Sigmoid colon (tissue), 7 donors: ENCODE results near the gene BHMT2. TPM values are rescaled to one million over a fixed set of nuclear protein-coding genes. Genes with fewer than 3 reads are reported as not detected.

Experiments used
- DNase-seq: peaks from one replicate; pipeline ENCODE4 v3.0.0-alpha.2; 2019
- H3K27ac ChIP-seq, 4 donors: fragments of 200-600 bp; sonication (generic); one replicate each; pipeline ENCODE4 v1.5.1; 2016 to 2019; ENCODE audit warnings: mild to moderate bottlenecking in 1 of 4
- H3K27me3 ChIP-seq, 3 donors: fragments of 200-600 bp; sonication (generic); one replicate each; pipeline ENCODE4 v1.5.1; 2019; ENCODE audit warnings: mild to moderate bottlenecking in 1 of 3
- H3K36me3 ChIP-seq, 4 donors: fragments of 200-600 bp; sonication (generic); one replicate each; pipeline ENCODE4 v1.5.1; 2016 to 2019
- H3K4me1 ChIP-seq, 4 donors: fragments of 200-600 bp; sonication (generic); one replicate each; pipeline ENCODE4 v1.5.1; 2017 to 2019
- H3K4me3 ChIP-seq, 4 donors: fragments of 200-600 bp; sonication (generic); one replicate each; pipeline ENCODE4 v1.5.1; 2017 to 2019; ENCODE audit warnings: mild to moderate bottlenecking in 2 of 4, moderate library complexity in 1 of 4
- H3K9me3 ChIP-seq, 4 donors: fragments of 200-600 bp in 3 of 4; sonication (generic) in 3 of 4; one replicate each; pipeline versions ENCODE4 v1.5.1 to v1.6.1; 2013 to 2019
- EP300 ChIP-seq, 4 donors: sonication (generic); formaldehyde crosslinking; IDR thresholded peaks; one replicate each; pipeline ENCODE4 v1.6.1; 2017; ENCODE audit warnings: antibody characterized with exemption in 4 of 4
- POLR2A ChIP-seq, 2 donors: fragments of 450-650 bp; IDR thresholded peaks; one replicate each; pipeline ENCODE4 v1.6.1; 2016; ENCODE audit warnings: antibody characterized with exemption in 2 of 2, mild to moderate bottlenecking in 2 of 2, moderate library complexity in 2 of 2
- POLR2AphosphoS5 ChIP-seq, 4 donors: sonication (generic); formaldehyde crosslinking; IDR thresholded peaks; one replicate each; pipeline ENCODE4 v1.6.1; 2017; ENCODE audit warnings: antibody characterized with exemption in 4 of 4
- WGBS, 2 donors: extraction: QIAGEN DNeasy Blood & Tissue Kit; methylation state at CpG; one replicate each; pipeline ENCODE4 v1.1.7; 2013; 5-methylcytosine and 5-hydroxymethylcytosine counted together
- intact Hi-C: fragments of 100-400 bp; cut with DNase I; formaldehyde crosslinking; loops from one replicate; pipeline ENCODE4 v1.15.1; 2023
- polyA plus RNA-seq, 3 donors: library from polyadenylated mRNA; stranded (reverse); fragments of 200-250 nt; gene quantifications; one replicate each; pipeline ENCODE4 v1.2.3, GENCODE V29; 2013
- total RNA-seq, 4 donors: library from RNA; depleted of rRNA; stranded (reverse); fragments of >200 nt; gene quantifications; one replicate each; pipeline ENCODE4 v1.1.0, GENCODE V29; 2016
- TF ChIP-seq, protein P1 (sequence below), 4 experiments: fragments of 450-650 bp in 3 of 4; fragments of 200-600 bp in 1 of 4; IDR thresholded peaks; one replicate each; pipeline ENCODE4 v1.5.1; 2016 to 2019; ENCODE audit warnings: antibody characterized with exemption in 4 of 4, mild to moderate bottlenecking in 3 of 4, moderate library complexity in 2 of 4
- donor health status: healthy with polysubstance abuse.
- donor health status: Bipolar disorder and iron deficiency.
- donor health status: healthy.

The BHMT2 gene
- total and polyA plus RNA-seq, 7 donors, result 0.86 to 37.5 (median 12.1) TPM

DNA sequence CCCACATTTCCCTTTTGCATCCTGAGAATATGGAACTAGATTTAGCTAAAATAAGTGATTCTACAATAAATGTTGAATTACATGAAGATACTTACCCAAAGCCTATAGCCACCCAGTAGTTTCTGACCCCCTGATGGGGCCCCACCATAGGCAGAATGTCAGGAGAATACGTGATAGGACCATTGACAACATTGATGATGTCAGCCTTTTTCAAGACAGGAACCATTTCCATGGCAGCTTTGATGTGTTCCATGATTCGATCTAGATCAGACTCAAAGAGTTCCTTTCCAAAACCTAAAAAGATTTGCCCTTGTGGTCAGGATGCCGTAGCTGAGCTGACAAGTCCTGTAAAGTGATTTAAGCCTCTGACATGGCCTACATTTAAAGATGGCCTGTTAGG, 27.4 kb upstream of the BHMT2 start:
- Histone ChIP-seq H3K27me3 (no peaks in the 10 kb centered on the region), H3K9me3 (peaks cover 0 to 2% (median 0%) of the 10 kb centered on the region in 4 donors), H3K4me3 (no peak overlapping the region), H3K4me1 (no peaks in the 10 kb centered on the region), H3K36me3 (no peaks in the 10 kb centered on the region), H3K27ac (no peak overlapping the region)
- intact Hi-C loops, result no loop called here
- no peak for DNase-seq
- TF ChIP-seq POLR2A (IDR thresholded peaks at IDR 0.05), result no peak
- no peak for TF ChIP-seq POLR2AphosphoS5 (IDR thresholded peaks at IDR 0.05)
- TF ChIP-seq, protein P1, sequence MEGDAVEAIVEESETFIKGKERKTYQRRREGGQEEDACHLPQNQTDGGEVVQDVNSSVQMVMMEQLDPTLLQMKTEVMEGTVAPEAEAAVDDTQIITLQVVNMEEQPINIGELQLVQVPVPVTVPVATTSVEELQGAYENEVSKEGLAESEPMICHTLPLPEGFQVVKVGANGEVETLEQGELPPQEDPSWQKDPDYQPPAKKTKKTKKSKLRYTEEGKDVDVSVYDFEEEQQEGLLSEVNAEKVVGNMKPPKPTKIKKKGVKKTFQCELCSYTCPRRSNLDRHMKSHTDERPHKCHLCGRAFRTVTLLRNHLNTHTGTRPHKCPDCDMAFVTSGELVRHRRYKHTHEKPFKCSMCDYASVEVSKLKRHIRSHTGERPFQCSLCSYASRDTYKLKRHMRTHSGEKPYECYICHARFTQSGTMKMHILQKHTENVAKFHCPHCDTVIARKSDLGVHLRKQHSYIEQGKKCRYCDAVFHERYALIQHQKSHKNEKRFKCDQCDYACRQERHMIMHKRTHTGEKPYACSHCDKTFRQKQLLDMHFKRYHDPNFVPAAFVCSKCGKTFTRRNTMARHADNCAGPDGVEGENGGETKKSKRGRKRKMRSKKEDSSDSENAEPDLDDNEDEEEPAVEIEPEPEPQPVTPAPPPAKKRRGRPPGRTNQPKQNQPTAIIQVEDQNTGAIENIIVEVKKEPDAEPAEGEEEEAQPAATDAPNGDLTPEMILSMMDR (IDR thresholded peaks at IDR 0.05), result no peak
- no peak for TF ChIP-seq EP300 (IDR thresholded peaks at IDR 0.05)
- 82 to 83% methylated on average over 3 of the region's 3 CpGs for WGBS, 2 donors

DNA sequence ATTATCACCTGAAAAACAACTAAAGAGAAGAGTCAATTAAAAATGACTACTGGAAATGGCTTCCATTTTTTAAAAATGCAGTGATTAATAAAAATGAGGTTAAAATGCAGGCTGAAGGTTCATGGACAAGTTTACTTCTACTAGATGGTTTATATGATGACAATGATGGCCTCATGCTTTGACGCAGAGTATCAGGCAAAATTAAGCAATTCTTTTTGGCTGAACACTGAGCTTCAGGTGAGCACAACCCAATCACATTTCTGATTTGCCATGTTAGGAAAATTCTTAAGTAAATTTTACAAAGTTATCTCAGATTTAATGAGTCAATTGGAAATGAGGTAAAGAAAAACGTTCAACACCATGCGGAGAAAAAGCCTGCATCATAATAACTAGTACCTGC, 22.4 kb upstream of the BHMT2 start:
- no peak overlapping the region for H3K4me3 ChIP-seq
- H3K27ac ChIP-seq, result no peak overlapping the region
- DNase-seq, result no peak
- no peaks in the 10 kb centered on the region for H3K4me1 ChIP-seq
- WGBS, 2 donors, result 91 to 97% methylated on average over 3 of the region's 3 CpGs
- no peaks in the 10 kb centered on the region for H3K27me3 ChIP-seq
- intact Hi-C loops, result no loop called here
- TF ChIP-seq POLR2A (IDR thresholded peaks at IDR 0.05) (no peak), EP300 (IDR thresholded peaks at IDR 0.05) (no peak), POLR2AphosphoS5 (IDR thresholded peaks at IDR 0.05) (no peak)
- TF ChIP-seq, protein P1 (IDR thresholded peaks at IDR 0.05), result no peak
- peaks cover 0 to 2% (median 0%) of the 10 kb centered on the region in 4 donors for H3K9me3 ChIP-seq
- no peaks in the 10 kb centered on the region for H3K36me3 ChIP-seq

DNA sequence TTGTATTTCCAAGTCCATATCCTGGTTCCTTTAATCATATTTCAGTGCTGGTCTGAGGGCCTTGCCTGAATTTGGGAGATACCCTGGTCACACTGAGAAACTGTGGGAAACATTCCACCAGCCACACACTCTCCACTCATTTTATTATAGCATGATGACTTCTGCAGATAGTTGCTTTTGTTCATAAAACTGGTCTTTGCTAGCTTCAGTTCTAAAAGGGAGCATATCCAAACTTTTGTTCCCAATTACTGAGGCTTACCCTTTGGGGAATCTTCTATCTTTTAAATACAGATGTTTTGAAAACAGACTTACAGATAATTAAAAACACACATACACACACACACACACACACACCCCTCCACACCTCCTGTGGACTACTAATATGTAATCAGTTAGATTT, 21.1 kb upstream of the BHMT2 start:
- Histone ChIP-seq H3K27ac (no peak overlapping the region), H3K4me3 (no peak overlapping the region), H3K27me3 (no peaks in the 10 kb centered on the region), H3K36me3 (no peaks in the 10 kb centered on the region), H3K9me3 (no peaks in the 10 kb centered on the region), H3K4me1 (no peaks in the 10 kb centered on the region)
- no peak for TF ChIP-seq POLR2A (IDR thresholded peaks at IDR 0.05)
- TF ChIP-seq, protein P1 (IDR thresholded peaks at IDR 0.05), result no peak
- no peak for TF ChIP-seq EP300 (IDR thresholded peaks at IDR 0.05)
- TF ChIP-seq POLR2AphosphoS5 (IDR thresholded peaks at IDR 0.05), result no peak
- intact Hi-C loops, result no loop called here
- DNase-seq, result no peak

DNA sequence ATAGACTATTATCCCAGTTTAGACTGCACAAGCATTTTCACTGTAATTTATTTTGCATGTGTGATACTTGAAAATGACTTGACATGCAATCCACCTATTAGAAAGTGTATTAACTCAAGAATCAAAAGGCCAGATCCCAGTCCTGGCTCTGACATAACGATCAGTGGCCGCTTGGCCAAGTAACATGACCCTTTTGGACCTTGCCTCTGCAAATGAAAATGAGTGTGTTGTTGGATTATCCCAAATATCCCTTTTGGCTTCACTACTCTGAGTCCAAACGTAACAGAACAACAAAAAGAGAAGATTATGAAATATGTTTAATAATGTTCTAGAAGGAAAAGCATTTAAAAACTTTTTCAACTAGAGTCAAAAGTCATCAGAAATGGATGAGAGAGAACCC, 19.1 kb upstream of the BHMT2 start:
- DNase-seq, result no peak
- intact Hi-C loops, result no loop called here
- Histone ChIP-seq H3K9me3 (no peaks in the 10 kb centered on the region), H3K36me3 (no peaks in the 10 kb centered on the region), H3K27me3 (no peaks in the 10 kb centered on the region), H3K4me1 (no peaks in the 10 kb centered on the region), H3K27ac (no peak overlapping the region), H3K4me3 (no peak overlapping the region)
- 85 to 91% methylated on average over 3 of the region's 3 CpGs for WGBS, 2 donors
- TF ChIP-seq EP300 (IDR thresholded peaks at IDR 0.05) (no peak), POLR2A (IDR thresholded peaks at IDR 0.05) (no peak), POLR2AphosphoS5 (IDR thresholded peaks at IDR 0.05) (no peak)
- TF ChIP-seq, protein P1 (IDR thresholded peaks at IDR 0.05), result no peak

DNA sequence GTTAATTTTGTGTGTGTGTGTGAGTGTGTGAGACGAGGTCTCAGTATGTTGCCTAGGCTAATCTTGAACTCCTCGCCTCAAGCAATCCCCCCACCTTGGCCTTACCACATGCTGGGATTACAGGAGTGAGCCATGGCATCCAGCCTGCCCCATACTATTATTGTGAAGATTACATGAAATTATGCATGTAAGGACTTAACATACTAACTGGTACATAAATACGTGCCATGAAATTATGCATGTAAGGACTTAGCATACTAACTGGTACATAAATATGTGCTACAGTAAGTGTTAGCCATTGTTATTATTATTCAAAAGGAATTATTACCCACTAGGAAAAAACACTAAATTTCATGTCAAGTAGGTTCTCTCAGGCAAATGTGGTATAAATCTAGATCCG, 16.2 kb upstream of the BHMT2 start:
- Histone ChIP-seq H3K4me3 (no peak overlapping the region), H3K27me3 (no peaks in the 10 kb centered on the region), H3K36me3 (no peaks in the 10 kb centered on the region), H3K4me1 (no peaks in the 10 kb centered on the region), H3K27ac (no peak overlapping the region), H3K9me3 (no peaks in the 10 kb centered on the region)
- no peak for DNase-seq
- intact Hi-C loops, result no loop called here
- TF ChIP-seq, protein P1 (IDR thresholded peaks at IDR 0.05), result no peak
- no peak for TF ChIP-seq EP300 (IDR thresholded peaks at IDR 0.05)
- no peak for TF ChIP-seq POLR2AphosphoS5 (IDR thresholded peaks at IDR 0.05)
- TF ChIP-seq POLR2A (IDR thresholded peaks at IDR 0.05), result no peak
- 92 to 94% methylated on average over 4 of the region's 4 CpGs for WGBS, 2 donors
